Amygdala (tissue), 56 donors: ENCODE results near the gene SACM1L.
"Not testable (repeated sequence)": the region's sequence is repeated elsewhere in the genome, so short reads cannot be mapped to it uniquely, and the experiment has no call there.

Experiments
- DNase-seq, 56 donors: peaks; one replicate each; lab custom pipeline; 2025; lab: John Stamatoyannopoulos, UW

SACM1L gene

GRCh38 chr3:45690336-45691035, 1.3 kb downstream of the SACM1L start:
- no peak for DNase-seq

- no peak for DNase-seq
Measured at GRCh38 chr3:45691842-45692241, 2.6 kb downstream of the SACM1L start.

GRCh38 chr3:45692866-45693265, 3.7 kb downstream of the SACM1L start:
- DNase-seq, result no peak

GRCh38 chr3:45693941-45694521, 4.8 kb downstream of the SACM1L start:
- no peak for DNase-seq

GRCh38 chr3:45695166-45695565, 6.0 kb downstream of the SACM1L start:
- DNase-seq, result not testable (repeated sequence)

- DNase-seq, result no peak
Measured at GRCh38 chr3:45700570-45701073, 11.4 kb downstream of the SACM1L start.

GRCh38 chr3:45701172-45701867, 12.1 kb downstream of the SACM1L start:
- DNase-seq, result no peak

- DNase-seq, result no peak
Measured at GRCh38 chr3:45704301-45704943, 15.2 kb downstream of the SACM1L start.

- no peak for DNase-seq
Measured at GRCh38 chr3:45705839-45706808, 16.9 kb downstream of the SACM1L start.

- DNase-seq, result no peak
Measured at GRCh38 chr3:45711931-45712330, 22.7 kb downstream of the SACM1L start.

- no peak for DNase-seq
Measured at GRCh38 chr3:45712434-45713110, 23.4 kb downstream of the SACM1L start.

GRCh38 chr3:45715945-45716344, 26.7 kb downstream of the SACM1L start:
- DNase-seq, result no peak

- DNase-seq, result no peak
Measured at GRCh38 chr3:45716790-45717336, 27.7 kb downstream of the SACM1L start.

GRCh38 chr3:45719655-45720487, 30.7 kb downstream of the SACM1L start:
- no peak for DNase-seq

- DNase-seq, result no peak
Measured at GRCh38 chr3:45724911-45725310, 35.7 kb downstream of the SACM1L start.

GRCh38 chr3:45729614-45730013, 40.4 kb downstream of the SACM1L start:
- no peak for DNase-seq

GRCh38 chr3:45730409-45731154, 41.4 kb downstream of the SACM1L start:
- DNase-seq, result peak in 1 of 56 donors; percentile 4
